Lower lobe of right lung (tissue), 2 donors: ENCODE measurements around the gene LRRC4C. TPM values are rescaled to one million over a fixed set of nuclear protein-coding genes. Genes with fewer than 3 reads are reported as not detected.

Source experiments
- ATAC-seq, 2 donors: fragments of 200-7000 bp; cut with Tn5 transposase; one replicate each; pipeline ENCODE4 v1.9.1; 2020 to 2022; ENCODE audit warnings: mild to moderate bottlenecking in 2 of 2, moderate library complexity in 2 of 2
- DNase-seq: peaks from one replicate; pipeline ENCODE4 v3.0.0-alpha.2; 2020
- H3K27ac ChIP-seq: fragments of 200-600 bp; one replicate; pipeline ENCODE4 v1.8.0; 2022
- H3K27me3 ChIP-seq: fragments of 200-600 bp; one replicate; pipeline ENCODE4 v1.8.0; 2022; ENCODE audit warnings: low read depth
- H3K36me3 ChIP-seq: fragments of 200-600 bp; one replicate; pipeline ENCODE4 v1.8.0; 2022; ENCODE audit warnings: mild to moderate bottlenecking
- H3K4me1 ChIP-seq: fragments of 200-600 bp; one replicate; pipeline ENCODE4 v1.8.0; 2022
- H3K4me3 ChIP-seq: fragments of 200-600 bp; one replicate; pipeline ENCODE4 v1.8.0; 2022; ENCODE audit warnings: mild to moderate bottlenecking
- H3K9me3 ChIP-seq: fragments of 200-600 bp; one replicate; pipeline ENCODE4 v1.8.0; 2022
- CTCF ChIP-seq: fragments of 200-600 bp; IDR thresholded peaks from one replicate; pipeline ENCODE4 v1.8.0; 2022; ENCODE audit warnings: antibody characterized with exemption, mild to moderate bottlenecking
- intact Hi-C: fragments of 100-400 bp; cut with DNase I; formaldehyde crosslinking; loops from one replicate; pipeline ENCODE4 v1.11.0; 2022
- long read RNA-seq: library from polyadenylated mRNA; unstranded; transcript quantifications from one replicate; pipeline ENCODE4 v2.0.0, GENCODE V29; 2021
- total RNA-seq: library from RNA; stranded (reverse); fragmentation: NEBNext Ultra II Directional; extraction: Animal tissue kit (Norgen Biotek cat#: 25700); gene quantifications from one replicate; pipeline ENCODE4 v1.2.1, GENCODE V29; 2021
- donor health status: DM: no; HTN: yes; CAD: no; lungs with severe emphysema.

LRRC4C gene
- total RNA-seq, result 0.86 TPM
- long read RNA-seq, result 0 reads

GRCh38 chr11:41459465-41460401, at the start of gene LRRC4C:
LRRC4C (minus strand) TSS chr11:41459652.
- Histone ChIP-seq H3K27me3 (peaks cover 15% of the 10 kb centered on the region), H3K4me1 (no peaks in the 10 kb centered on the region), H3K36me3 (no peaks in the 10 kb centered on the region), H3K27ac (no peak within 1 kb of the TSS), H3K9me3 (peaks cover 6% of the 10 kb centered on the region), H3K4me3 (no peak within 1 kb of the TSS)
- ATAC-seq (no peak), DNase-seq (no peak)
- intact Hi-C loops, result loop anchor here (5.0 kb wide), 1 partner anchor 1063 kb away; no protein-coding TSS in a partner anchor
- TF ChIP-seq CTCF, result no peak

GRCh38 chr11:41508121-41508520, 48.7 kb upstream of the LRRC4C start:
- H3K36me3 ChIP-seq, result no peaks in the 10 kb centered on the region
- intact Hi-C loops, result no loop called here
- no peaks in the 10 kb centered on the region for H3K27me3 ChIP-seq
- TF ChIP-seq CTCF, result no peak
- no peak for ATAC-seq
- DNase-seq, result no peak
- H3K9me3 ChIP-seq, result no peaks in the 10 kb centered on the region
- H3K4me3 ChIP-seq, result no peak overlapping the region
- no peak overlapping the region for H3K27ac ChIP-seq
- H3K4me1 ChIP-seq, result no peaks in the 10 kb centered on the region

GRCh38 chr11:41499429-41499828, 40.0 kb upstream of the LRRC4C start:
- no peak for TF ChIP-seq CTCF
- no peaks in the 10 kb centered on the region for H3K36me3 ChIP-seq
- no peak overlapping the region for H3K27ac ChIP-seq
- DNase-seq (no peak), ATAC-seq (no peak)
- no peak overlapping the region for H3K4me3 ChIP-seq
- no peaks in the 10 kb centered on the region for H3K4me1 ChIP-seq
- intact Hi-C loops, result no loop called here
- no peaks in the 10 kb centered on the region for H3K27me3 ChIP-seq
- H3K9me3 ChIP-seq, result no peaks in the 10 kb centered on the region

GRCh38 chr11:41498726-41499125, 39.3 kb upstream of the LRRC4C start:
- Histone ChIP-seq H3K4me3 (no peak overlapping the region), H3K27ac (no peak overlapping the region), H3K36me3 (no peaks in the 10 kb centered on the region), H3K9me3 (no peaks in the 10 kb centered on the region), H3K4me1 (no peaks in the 10 kb centered on the region), H3K27me3 (no peaks in the 10 kb centered on the region)
- TF ChIP-seq CTCF, result no peak
- DNase-seq, result no peak
- intact Hi-C loops, result no loop called here
- no peak for ATAC-seq

GRCh38 chr11:41497974-41498373, 38.5 kb upstream of the LRRC4C start:
- Histone ChIP-seq H3K36me3 (no peaks in the 10 kb centered on the region), H3K4me3 (no peak overlapping the region), H3K27me3 (no peaks in the 10 kb centered on the region), H3K27ac (no peak overlapping the region), H3K9me3 (no peaks in the 10 kb centered on the region), H3K4me1 (no peaks in the 10 kb centered on the region)
- ATAC-seq (no peak), DNase-seq (no peak)
- intact Hi-C loops, result no loop called here
- no peak for TF ChIP-seq CTCF
